ENCODE data around the gene FCN2.

The FCN2 gene

DNA sequence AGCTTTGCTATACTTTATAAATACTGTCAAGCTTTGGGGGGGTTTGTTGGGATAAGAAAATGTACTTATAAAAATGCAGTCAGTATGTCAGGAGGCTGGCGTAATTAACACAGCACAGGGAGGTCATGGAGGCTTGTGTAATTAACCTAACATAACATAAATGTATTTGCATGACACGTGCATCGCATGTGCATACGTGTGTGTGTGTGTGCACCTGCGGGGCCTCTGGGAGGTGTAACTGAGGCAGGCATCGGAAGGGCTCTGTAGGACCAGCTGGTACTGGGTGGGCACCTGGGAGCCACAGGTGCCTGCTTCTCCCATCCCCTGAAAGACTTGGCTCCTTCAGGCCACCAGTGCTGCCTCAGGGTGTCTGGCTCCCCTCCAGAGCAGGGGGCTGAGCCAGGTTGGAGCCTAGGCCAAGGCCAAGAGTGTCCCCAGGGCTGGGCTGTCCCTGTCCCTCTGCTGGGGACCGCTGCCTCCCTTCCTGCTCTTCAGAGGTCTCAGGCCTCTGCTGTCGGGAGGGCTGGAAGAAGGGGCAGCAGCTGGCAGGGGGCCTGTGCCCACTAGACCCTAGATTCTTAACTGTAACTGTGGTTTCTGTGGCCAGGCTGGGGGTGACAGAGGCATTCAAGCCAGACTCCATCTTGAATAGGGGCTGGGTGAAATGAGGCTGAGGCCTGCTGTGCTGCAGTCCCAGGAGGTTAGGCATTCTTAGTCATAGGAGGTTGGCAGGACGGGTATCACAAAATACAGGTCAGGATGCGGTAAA is 9.0 kb downstream of the FCN2 start:
- DNase-seq, result no peak

DNA sequence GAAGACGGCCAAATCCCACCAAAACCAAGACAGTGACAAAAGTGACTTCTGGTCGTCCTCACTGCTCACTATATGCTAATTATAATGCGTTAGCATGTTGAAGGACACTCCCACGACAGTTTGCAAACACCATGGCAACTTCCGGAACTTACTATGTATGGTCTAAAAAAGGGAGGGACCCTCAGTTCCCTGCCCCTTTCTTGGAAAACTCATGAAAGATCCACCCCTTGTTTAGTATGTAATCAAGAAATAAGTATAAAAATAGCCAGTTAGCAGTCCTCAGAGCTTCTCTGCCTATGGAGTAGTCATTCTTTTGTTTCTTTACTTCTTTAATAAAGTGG is 9.5 kb downstream of the FCN2 start:
- DNase-seq, result no peak

DNA sequence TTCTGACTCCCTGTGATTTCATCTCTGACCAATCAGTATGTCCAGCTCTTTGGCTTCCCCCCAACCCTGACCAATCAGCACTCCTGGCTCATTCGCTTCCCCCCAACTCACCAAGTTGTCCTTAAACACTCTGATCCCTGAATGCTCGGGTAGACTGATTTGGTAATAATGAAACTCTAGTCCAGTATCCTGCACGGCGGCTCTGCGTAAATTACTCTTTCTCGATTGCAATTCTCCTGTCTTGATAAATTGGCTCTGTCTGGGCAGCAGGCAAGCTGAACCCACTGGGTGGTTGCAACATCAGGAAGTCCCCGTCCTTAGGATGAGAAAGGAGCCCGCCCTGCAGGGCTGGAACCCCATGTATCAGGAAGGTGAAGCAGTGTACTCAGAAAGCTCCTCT is 10.4 kb downstream of the FCN2 start:
- DNase-seq, result no peak

DNA sequence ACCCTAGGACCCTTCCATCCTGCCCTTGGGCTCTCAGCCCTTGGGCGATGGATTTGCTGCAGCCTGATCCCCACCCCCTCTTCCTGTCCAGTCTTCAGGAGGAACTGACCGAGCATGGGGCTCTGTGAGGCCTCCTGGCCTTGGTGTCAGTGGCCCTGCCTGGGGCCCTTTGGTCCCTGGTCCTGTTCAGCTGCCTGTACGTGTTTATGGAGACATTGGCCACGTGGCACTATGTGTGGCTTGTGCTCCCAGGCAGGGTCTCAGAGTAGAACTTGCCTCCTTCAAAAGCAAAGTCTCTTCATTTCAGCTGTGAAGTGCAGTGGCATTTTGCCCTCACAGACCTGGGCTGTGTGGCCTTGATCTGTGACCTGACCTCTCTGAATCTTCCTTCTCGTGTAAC is 11.1 kb downstream of the FCN2 start:
- no peak for DNase-seq

DNA sequence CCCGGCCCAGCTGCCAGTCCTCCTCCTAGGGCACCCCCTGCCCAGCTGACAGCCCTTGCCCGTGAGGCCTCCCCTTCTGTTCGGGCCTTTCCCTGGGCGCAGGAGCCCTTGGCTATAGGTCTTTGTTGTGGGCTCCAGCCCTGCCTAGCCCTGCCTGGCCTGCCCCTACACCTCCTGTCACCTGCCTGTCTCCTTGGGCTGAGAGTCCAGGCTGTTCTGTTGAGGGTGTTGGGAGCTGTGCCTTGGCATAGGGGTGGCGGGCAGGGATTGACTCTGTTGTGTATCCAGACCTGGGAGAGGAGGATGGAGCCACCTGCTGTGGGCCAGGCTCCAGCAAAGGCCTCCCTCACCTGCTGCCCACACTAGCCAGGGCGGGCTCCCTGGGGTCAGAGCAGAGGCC is 11.6 kb downstream of the FCN2 start:
- DNase-seq, result no peak

DNA sequence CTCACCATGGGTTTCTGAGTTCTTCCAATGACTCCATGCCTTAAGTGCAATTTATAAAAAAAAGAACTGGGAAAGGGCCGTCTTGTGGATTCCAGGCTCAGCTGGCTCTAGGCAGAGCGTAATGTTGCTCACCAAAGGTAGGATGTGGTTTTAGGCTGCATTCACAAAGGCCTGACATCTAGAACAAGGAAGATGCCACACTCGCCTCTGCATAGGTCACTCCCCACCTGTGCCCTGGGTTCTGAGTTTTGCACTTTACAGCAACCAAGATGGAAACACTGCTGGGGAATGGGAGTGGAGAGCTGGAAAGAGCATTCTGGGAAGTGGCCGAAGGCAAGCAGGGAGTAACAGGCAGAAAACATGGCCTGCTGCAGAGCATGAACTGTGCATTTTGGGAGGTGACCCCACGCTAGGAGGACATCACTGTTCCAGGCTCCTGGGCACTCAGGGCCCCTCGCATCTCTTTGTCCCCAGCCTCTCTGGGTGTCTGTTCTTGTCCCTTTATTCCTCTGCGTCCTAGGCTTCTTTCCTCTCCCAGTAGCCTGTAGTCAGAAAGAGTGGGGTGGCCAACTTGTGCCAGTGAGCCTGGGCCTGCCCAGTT is 12.3 kb downstream of the FCN2 start:
- DNase-seq, result no peak

DNA sequence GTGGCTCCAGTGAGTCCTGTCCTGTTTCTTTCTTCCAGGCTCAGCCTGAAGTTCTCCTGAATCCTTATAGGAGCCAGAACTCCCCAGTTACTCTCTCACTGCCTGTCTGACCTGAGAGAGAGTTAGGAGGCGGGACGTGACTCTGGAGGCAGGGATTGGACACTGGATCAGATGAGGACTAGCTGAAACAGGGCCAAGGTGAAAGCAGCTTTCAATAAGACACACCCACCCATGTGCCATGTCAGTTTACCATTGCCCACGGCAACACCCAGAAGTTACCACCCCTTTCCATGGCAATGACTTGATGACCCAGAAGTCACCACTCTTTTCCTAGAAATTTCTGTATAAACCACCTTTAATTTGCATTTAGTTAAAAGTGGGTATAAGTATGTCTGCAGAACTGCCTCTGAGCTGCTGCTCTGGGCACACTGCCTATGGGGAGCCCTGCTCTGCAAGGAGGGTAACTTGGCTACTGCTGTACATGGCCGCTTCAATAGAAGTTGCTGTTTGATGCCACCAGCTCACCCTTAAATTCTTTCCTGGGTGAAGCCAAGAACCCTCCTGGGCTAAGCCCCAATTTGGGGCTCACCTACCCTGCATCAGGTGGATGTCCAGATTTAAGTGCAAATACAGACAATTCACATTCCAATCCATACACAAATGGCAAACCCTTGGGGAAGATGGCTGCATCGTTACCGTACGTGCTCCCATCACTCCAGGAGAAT is 13.7 kb downstream of the FCN2 start:
- DNase-seq, result no peak

DNA sequence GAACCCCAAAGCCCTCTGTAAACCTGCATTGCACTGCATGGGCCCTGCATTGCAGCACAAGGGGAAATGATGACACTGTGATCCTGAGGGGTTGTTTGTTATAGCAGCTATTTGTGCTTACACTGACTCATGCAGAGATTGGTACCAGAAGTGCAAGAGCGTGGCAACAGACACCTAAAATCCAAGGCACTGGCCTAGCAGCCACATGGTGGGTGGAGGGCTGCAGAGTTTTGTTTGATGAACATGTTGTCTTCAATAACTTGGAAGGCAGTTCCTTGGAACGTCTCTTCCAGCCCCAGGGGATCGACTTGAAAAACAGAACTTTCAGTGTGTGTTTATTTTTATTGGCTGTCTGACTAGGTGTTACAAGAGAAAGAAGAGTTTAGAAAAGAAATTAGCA is 14.5 kb downstream of the FCN2 start:
- DNase-seq, result no peak

DNA sequence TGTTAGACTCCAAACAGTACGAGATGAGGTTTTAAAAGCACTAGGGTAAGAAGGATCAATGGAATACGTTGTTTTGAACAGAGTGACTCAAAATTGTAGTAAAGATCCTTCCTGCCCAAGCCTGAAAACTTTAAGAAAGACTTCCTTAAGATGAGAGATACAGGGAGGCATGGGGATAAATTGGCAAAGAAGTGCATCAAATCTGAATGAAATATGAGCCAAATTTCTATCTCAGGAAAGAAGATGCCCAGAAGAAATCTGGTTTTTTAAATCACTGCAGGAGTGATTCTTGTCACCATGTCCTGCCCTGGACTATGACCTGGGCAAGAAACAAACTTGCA is 14.9 kb downstream of the FCN2 start:
- DNase-seq, result no peak

DNA sequence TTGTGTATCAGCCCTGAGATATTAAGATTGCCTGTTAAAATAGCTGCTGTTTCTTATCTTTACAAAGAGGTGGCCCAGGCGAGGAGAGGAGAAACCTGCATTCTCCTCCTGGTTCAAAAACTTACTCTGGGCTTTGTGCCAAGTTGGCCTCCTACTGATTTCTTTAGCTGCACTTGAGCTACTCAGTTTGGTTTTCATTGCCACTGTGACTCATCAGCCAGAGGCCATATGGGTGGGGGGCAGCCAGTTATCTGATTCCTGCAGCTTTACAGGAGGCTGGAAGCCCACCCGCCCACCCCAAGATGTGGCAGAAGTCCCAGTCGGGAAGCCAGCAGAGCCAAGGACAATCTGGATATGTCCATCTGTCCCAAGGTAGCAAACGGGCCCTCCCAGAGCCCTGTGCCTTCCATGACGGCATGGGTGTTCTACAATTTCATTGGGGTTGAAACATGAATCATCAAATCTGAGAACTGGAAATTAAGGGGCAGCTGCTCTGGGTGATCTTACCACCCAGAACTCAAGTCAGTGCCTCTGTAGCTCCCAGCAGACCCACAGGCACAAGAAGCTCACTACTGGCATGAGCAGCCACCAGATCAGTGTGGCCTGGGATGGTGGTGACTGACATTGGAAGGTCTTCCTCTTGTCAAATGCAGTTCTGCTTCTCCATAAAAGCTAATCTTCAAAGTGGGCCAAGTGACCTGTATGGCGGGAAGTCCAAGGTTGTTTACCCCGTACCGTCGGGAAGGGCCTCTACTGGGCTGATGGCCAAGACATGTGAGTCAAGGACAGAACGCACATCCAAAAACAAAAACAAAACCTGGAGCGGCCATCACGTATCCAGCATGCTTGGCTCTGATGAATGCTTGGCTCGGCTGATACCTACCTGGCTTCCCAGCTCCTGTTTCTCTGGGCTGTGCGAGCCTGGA is 15.6 kb downstream of the FCN2 start:
- DNase-seq, result no peak

DNA sequence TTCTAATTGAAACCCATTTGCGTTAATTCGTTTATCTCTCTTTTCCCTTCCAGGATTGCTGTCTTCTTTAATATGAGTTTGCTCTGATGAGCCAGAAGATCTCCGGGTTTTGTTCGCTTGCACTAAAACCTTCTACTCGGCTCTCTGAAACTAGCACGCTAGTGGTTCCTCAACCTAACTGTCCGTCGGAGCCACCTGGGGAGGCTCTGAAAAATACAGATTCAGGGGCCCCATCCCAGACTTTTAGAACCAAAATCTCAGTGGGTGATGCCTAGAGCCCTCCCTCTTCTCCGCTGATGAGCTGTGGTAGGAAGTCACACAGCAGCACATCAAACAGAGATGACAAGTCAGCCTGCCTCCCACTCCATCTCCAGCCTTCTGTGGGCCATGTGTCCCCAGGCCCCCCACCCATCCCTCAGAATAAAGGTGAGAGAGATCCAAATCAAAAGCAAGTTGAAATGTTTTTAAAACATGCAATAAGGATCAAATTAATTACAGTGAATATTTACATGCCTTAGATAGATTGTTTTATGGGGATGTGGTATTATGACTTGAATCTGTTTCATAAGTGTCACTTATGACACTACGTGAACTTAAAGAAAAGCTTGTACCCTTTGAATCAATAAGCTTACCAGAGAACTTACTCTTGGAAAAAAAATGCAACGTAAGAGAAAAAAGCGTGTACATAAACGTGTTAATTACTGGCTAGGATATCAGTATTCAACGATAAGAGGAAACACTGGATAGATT is 16.4 kb downstream of the FCN2 start:
- no peak for DNase-seq

DNA sequence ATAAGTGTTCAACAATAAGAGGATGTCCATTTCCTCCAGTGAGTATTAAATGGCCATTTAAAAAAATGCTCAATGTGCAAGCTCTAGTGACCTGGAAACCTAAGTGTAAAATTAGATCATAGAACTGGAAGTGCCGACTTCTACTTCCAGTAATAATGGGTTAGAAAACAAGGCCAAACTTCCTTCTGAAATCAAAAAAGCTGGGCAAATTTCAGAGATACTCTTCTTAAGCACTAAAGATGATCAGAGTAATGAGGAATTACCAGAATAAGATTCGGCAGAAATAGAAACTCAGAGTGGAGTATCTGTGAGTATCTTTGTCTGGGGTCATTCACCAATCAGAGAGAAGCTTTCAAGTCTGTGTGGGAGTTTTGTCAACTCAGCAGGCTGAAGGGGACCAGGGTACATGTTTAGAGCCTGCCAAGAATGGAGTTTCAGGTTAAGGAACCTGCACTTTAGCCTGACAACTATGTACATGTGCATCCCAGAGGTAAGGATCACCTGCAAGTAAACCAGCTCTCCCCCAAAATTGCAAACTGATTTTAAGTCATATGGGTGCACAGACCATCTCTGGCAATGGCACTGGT is 17.1 kb downstream of the FCN2 start:
- DNase-seq, result no peak

DNA sequence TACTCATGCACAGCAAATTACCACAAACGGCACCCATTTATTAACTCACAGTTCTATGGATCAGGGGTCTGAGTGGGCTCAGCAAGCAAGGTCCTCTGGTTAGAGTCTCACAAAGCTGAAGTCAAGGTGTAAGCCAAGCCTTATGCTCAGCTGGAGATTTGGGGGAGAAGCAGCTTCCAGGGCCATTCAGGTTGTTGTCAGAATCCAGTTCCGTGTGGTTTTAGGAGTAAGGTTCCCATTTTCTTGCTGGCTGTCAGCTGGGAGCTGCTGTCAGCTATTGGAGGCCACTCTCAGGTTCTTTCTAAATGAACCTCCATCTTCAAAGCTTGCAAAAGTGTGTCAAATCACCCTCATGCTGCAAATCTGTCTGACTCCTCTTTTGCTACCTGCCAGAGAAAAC is 17.7 kb downstream of the FCN2 start:
- no peak for DNase-seq

DNA sequence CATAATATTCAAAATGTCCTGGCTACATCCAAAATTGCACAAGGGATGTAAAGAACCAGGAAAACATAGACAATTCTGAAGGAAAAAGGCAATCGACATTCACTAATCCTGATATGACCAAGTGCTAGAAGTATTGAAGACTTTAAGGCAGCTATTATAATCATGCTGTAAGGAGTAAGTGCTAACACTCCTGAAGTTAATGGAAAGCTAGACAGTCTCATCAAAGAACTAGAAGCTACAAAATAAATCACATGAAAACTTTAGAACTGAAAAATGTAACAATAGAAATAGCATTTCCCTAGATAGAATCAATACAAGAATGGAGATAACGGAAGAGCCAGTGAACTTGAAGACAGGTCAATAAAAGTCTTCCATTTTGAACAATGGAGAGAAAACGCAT is 18.6 kb downstream of the FCN2 start:
- DNase-seq, result no peak

DNA sequence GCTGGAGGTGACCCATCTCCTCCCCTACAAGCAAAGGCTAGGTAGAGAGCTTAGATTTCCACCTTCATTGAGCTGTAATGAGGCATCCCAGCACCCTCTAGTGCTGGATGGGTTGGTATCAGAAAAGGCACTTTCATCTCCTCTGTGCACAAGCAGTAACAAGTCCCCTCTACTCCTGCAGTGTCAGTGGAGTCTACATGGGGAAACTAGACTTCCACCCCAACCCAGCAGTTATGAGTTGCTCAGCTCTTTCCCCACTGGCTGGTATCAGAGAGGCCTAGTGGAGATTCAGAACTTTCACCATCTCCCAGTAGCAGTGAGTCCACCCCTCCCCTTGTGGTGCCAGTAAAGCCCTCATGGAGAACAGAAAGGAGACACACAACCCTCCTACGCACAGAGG is 19.2 kb downstream of the FCN2 start:
- DNase-seq, result no peak

DNA sequence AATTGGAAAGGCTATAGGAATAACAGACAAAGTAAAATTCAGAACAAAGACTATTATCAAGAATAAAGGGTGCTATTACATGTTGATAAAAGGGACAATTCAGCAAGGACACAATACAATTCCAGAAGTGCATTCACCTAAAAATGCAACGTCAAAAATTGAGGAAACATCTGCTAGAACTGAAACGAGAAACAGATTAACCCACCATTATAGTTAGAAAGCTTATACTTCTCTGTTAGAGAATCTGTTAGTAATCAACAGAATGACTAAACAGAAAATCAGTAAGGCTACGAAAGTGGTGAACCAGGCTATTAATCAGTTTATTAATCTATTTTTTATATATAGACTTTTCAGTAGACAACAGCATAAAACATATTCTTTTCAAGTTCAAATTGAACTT is 22.3 kb downstream of the FCN2 start:
- DNase-seq, result no peak

DNA sequence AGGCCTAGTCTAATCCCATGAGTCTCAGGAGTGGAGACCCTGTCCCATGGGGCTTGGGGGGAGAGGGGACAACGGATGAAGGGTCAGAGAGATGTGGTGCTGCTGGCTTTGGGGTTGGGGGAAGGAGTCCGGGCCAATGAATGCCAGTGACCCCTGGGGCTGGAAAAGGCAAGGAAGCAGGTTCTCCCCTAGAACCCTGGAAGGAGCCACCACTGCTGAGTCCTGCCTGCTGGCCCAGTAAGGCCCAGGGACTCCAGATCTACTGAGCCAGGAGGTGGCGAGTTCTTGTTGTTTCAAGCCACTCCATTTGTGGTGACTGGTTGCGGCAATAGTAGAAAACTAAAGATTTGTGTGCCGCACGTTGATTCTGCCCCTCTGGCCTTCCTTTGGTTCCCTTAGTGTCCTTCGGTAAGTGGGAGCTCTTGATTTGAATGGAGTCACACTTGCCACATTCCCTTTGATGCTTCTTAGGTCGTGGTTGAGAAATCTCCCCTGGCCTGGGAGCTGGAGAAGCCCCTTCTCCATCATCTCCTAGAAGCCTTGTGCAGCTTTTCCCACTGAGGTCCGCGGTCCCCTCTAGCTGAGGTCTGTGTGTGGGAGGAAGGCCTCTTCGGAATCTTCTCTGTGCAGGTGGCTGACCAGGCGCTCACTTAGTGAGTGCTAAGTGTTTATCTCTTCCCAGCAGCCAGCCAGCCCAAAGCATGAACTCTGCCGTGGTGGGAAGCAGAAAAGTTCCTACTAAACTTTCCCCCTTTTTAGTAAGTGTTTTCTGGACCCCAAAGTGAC is 28.1 kb downstream of the FCN2 start:
- DNase-seq, result no peak

DNA sequence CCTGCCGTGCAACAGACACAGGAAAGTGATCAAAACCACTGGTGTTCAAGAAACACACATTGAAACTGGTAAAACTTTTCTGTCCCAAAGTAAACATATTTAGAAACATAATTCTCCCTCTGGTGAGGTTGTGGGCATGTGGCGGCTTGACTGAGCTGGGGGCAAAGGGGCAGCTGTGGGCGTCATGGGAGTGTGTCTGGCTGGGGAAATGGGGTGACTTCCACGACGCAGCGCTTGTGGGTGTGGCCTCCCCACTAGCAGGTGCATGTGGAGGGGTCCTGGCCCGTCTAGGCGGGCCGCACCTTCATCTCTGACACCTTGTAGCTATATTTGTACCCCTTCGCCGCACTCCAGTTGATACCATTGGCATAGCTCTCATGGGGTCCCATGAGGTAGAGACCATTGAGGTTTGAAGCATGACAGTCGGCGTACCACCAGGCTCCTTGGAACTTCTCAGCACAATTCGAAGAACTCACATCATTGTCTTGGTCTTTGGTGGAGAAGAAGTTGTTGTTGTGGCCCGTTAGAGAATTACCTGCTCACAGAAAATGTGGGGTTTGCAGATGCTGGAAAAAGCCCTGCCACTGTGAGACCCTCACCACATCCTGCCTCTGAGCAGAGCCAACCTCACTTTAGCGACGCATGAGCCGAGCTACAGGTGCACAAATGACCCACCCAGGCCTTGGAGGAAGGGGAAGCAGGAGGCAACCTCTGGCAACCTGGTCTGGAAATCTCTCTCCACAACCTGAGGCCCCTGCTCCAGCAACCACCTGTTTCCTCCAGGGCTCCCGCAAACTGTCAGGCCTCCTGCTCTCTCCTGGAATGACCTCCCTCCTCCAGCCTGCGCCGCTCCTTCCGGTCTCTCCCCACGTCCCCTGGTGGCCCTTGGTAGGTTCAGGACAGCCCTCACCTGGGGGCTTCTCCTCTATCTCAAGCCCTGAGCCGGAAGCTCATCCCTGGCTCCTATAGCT is 29.2 kb downstream of the FCN2 start:
- DNase-seq, result no peak

DNA sequence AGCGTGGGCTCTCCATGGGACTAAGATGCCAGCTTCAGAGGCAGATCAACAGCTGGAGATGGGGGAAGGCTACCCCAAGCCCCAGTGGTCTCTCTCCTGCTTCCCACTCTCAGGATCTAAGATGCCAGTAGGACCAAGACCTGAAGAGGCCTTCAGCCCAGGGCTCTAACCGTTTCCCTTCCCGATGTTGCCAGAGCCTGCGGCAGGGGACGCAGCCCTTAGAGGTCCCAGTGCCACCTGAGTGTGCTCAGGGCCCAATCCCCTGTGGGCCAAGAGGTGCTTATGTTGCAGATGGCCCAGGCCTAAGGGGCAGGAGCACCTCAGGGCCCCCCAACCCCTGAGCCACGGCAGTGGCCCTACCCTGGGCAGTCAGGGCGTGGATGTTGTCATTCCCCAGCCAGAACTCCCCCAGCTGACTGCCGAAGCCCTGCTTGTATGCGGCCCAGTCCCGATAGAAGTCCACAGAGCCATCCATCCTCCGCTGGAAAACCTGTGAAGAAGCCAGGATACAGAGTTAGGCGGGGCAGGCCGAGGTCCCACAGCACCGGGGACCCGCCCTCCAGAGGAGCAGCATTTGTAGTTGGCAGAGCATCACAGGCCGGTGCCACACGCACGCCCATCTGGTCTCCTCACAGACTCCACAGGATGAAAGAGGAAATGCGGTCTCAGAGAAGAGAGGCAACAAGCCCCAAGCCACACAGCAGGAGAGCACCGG is 31.7 kb downstream of the FCN2 start:
- no peak for DNase-seq

All from activated CD4-positive, alpha-beta T cell treated with anti-CD3 and anti-CD28 coated beads, Interleukin-2, amount 50 U/mL, for 16 hours (primary cell).